Measurements from ENCODE around the gene SLC28A3. TPM values are rescaled to one million over a fixed set of nuclear protein-coding genes. Genes with fewer than 3 reads are reported as not detected.
"Not testable (repeated sequence)": the region's sequence is repeated elsewhere in the genome, so short reads cannot be mapped to it uniquely, and the experiment has no call there.

Gene SLC28A3
- total RNA-seq, 1 donor from 2014 or later = not detected

DNA sequence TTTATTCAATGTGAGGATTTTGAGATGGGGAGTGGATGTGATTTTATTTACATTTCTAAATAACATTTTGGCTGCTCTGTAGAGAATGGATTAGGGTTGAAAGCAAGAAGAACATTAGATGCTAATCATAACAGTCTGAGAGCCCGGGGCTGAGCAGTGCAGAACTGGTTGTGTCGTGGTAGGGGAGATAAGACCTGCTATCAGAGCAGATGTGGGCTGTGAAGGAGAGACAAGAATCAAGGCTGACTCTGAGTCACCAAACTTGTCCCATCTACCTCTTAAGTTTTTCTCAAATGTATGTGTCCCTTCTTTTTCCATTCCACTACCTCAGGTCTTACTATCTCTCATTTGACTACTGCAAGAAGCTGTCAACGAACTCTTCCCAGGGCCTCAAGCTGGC lies 35.4 kb upstream of the SLC28A3 start:
- no peaks in the 10 kb centered on the region for H3K9me3 Mint-ChIP-seq
- H3K4me3 Mint-ChIP-seq = no peak overlapping the region
- intact Hi-C loops (cut with micrococcal nuclease) = no loop called here
- no peak overlapping the region for H3K27ac Mint-ChIP-seq
- ATAC-seq (ENCODE audit: low read depth) (no peak), DNase-seq (no peak)
- H3K27me3 Mint-ChIP-seq = peaks cover 8% of the 10 kb centered on the region
- H3K4me1 Mint-ChIP-seq = no peaks in the 10 kb centered on the region
- H3K36me3 Mint-ChIP-seq (ENCODE audit: low read depth) = no peaks in the 10 kb centered on the region
- CTCF ChIA-PET = no interaction called here
- POLR2A ChIA-PET = no interaction called here
- TF ChIP-seq CTCF (IDR thresholded peaks at IDR 0.05) = no peak

GRCh38 chr9:84374516-84374915 lies 34.0 kb upstream of the SLC28A3 start:
- ATAC-seq (ENCODE audit: low read depth) (no peak), DNase-seq (no peak)
- CTCF ChIA-PET = no interaction called here
- intact Hi-C loops (cut with micrococcal nuclease) = no loop called here
- POLR2A ChIA-PET = no interaction called here
- Mint-ChIP-seq H3K27me3 (peaks cover 7% of the 10 kb centered on the region), H3K4me3 (no peak overlapping the region), H3K36me3 (ENCODE audit: low read depth) (no peaks in the 10 kb centered on the region), H3K4me1 (no peaks in the 10 kb centered on the region), H3K9me3 (no peaks in the 10 kb centered on the region), H3K27ac (no peak overlapping the region)
- no peak for TF ChIP-seq CTCF (IDR thresholded peaks at IDR 0.05)

- no peak for DNase-seq
Measured at GRCh38 chr9:84374013-84374412, 33.5 kb upstream of the SLC28A3 start.

GRCh38 chr9:84371737-84372136 lies 31.2 kb upstream of the SLC28A3 start:
- H3K9me3 Mint-ChIP-seq = no peaks in the 10 kb centered on the region
- no peak for ATAC-seq (ENCODE audit: low read depth)
- TF ChIP-seq CTCF (IDR thresholded peaks at IDR 0.05) = no peak
- no peak for DNase-seq
- no peak overlapping the region for H3K27ac Mint-ChIP-seq
- CTCF ChIA-PET = no interaction called here
- H3K4me3 Mint-ChIP-seq = no peak overlapping the region
- H3K27me3 Mint-ChIP-seq = peaks cover 4% of the 10 kb centered on the region
- no peaks in the 10 kb centered on the region for H3K4me1 Mint-ChIP-seq
- intact Hi-C loops (cut with micrococcal nuclease) = no loop called here
- no peaks in the 10 kb centered on the region for H3K36me3 Mint-ChIP-seq (ENCODE audit: low read depth)
- POLR2A ChIA-PET = no interaction called here

More at GRCh38 chr9:84374013-84374412, 33.5 kb upstream of the SLC28A3 start:
- Mint-ChIP-seq H3K9me3 (no peaks in the 10 kb centered on the region), H3K4me1 (no peaks in the 10 kb centered on the region), H3K27ac (no peak overlapping the region), H3K4me3 (no peak overlapping the region), H3K36me3 (ENCODE audit: low read depth) (no peaks in the 10 kb centered on the region), H3K27me3 (peaks cover 4% of the 10 kb centered on the region)
- ChIA-PET CTCF (no interaction called here), POLR2A (interaction anchor here (0.6 kb wide), 1 partner anchor 191 kb away, joined by 3 read pairs; no protein-coding TSS in a partner anchor)
- TF ChIP-seq CTCF (IDR thresholded peaks at IDR 0.05) = no peak
- no peak for ATAC-seq (ENCODE audit: low read depth)
- intact Hi-C loops (cut with micrococcal nuclease) = no loop called here

- intact Hi-C loops (cut with micrococcal nuclease) = no loop called here
- Mint-ChIP-seq H3K27me3 (peaks cover 8% of the 10 kb centered on the region), H3K36me3 (ENCODE audit: low read depth) (no peaks in the 10 kb centered on the region), H3K27ac (no peak overlapping the region), H3K9me3 (peaks cover 4% of the 10 kb centered on the region), H3K4me1 (no peaks in the 10 kb centered on the region), H3K4me3 (no peak overlapping the region)
- CTCF ChIA-PET = no interaction called here
- TF ChIP-seq CTCF (IDR thresholded peaks at IDR 0.05) = no peak
- no peak for ATAC-seq (ENCODE audit: low read depth)
- no peak for DNase-seq
- POLR2A ChIA-PET = no interaction called here
Measured at GRCh38 chr9:84368601-84369000, 28.0 kb upstream of the SLC28A3 start.

GRCh38 chr9:84367726-84368125 lies 27.2 kb upstream of the SLC28A3 start:
- intact Hi-C loops (cut with micrococcal nuclease); ATAC-seq (ENCODE audit: low read depth); POLR2A ChIA-PET; H3K27me3 Mint-ChIP-seq; H3K27ac Mint-ChIP-seq; H3K4me1 Mint-ChIP-seq; H3K36me3 Mint-ChIP-seq (ENCODE audit: low read depth); H3K4me3 Mint-ChIP-seq; H3K9me3 Mint-ChIP-seq; DNase-seq; CTCF ChIA-PET: not testable (repeated sequence)

Data from activated B cell treated with CpG ODN at 0.5 μM for 24 hours (primary cell).